Naive thymus-derived CD4-positive, alpha-beta T cell (primary cell): Measurements from ENCODE around the gene MGAT3. TPM values are rescaled to one million over a fixed set of nuclear protein-coding genes. Genes with fewer than 3 reads are reported as not detected.

Source experiments
- ATAC-seq: fragments of 150-1000 bp; cut with Tn5 transposase; 2 replicates; pipeline ENCODE4 v1.10.0; 2021; ENCODE audit warnings: mild to moderate bottlenecking, moderate library complexity
- CTCF ChIA-PET: fragments of 350-600 bp; sonication (Branson Sonifier 250); formaldehyde crosslinking; loops from one replicate; lab custom pipeline; 2021; ENCODE audit warnings: antibody characterized with exemption; lab: Charles Lee
- POLR2A ChIA-PET: fragments of 350-600 bp; sonication (Branson Sonifier 250); formaldehyde crosslinking; loops from one replicate; lab custom pipeline; 2021; ENCODE audit warnings: antibody characterized with exemption, inconsistent platforms; lab: Charles Lee
- DNase-seq, 9 donors: peaks; one replicate each; pipeline versions ENCODE4 v3.0.0 to v3.0.0-alpha.2; 2020 to 2022; ENCODE audit warnings: mixed read lengths in 1 of 9
- H3K27ac ChIP-seq: one replicate; pipeline ENCODE4 v1.7.0; 2013; ENCODE audit warnings: mild to moderate bottlenecking, low read depth, low read length, moderate library complexity
- H3K27me3 ChIP-seq, 2 donors: one replicate each; pipeline ENCODE4 v1.7.0; 2013; ENCODE audit warnings: low read length in 2 of 2, mild to moderate bottlenecking in 2 of 2, moderate library complexity in 2 of 2; ENCODE audit not compliant: control insufficient read depth in 2 of 2, insufficient read depth in 2 of 2
- H3K36me3 ChIP-seq, 3 experiments: 1 replicate in 2 of 3; 2 replicates in 1 of 3; pipeline ENCODE4 v1.7.0; 2013; ENCODE audit warnings: low read length in 3 of 3, mild to moderate bottlenecking in 3 of 3, moderate library complexity in 1 of 3; ENCODE audit not compliant: insufficient read depth in 3 of 3, control insufficient read depth in 2 of 3
- H3K4me1 ChIP-seq, 2 donors: one replicate each; pipeline ENCODE4 v1.7.0; 2013; ENCODE audit warnings: low read length in 2 of 2, mild to moderate bottlenecking in 2 of 2, moderate library complexity in 1 of 2; ENCODE audit not compliant: control insufficient read depth in 2 of 2, insufficient read depth in 2 of 2
- H3K4me3 ChIP-seq: 2 replicates; pipeline ENCODE4 v1.7.0; 2013; ENCODE audit warnings: mild to moderate bottlenecking, low read length
- H3K9me3 ChIP-seq, 3 experiments: 1 replicate in 2 of 3; 2 replicates in 1 of 3; pipeline ENCODE4 v1.7.0; 2013; ENCODE audit warnings: low read length in 3 of 3; ENCODE audit not compliant: control insufficient read depth in 2 of 3
- H3K27ac Mint-ChIP-seq, 9 donors: one replicate each; pipeline ENCODE4 v1.8.0; 2020 to 2022; ENCODE audit warnings: mixed read lengths in 9 of 9, mild to moderate bottlenecking in 8 of 9, moderate library complexity in 5 of 9, inconsistent platforms in 2 of 9
- H3K27me3 Mint-ChIP-seq, 5 donors: one replicate each; pipeline ENCODE4 v1.8.0; 2021 to 2022; ENCODE audit warnings: mixed read lengths in 5 of 5, mild to moderate bottlenecking in 1 of 5
- H3K36me3 Mint-ChIP-seq, 5 donors: one replicate each; pipeline ENCODE4 v1.8.0; 2020 to 2022; ENCODE audit warnings: mixed read lengths in 5 of 5, mild to moderate bottlenecking in 3 of 5, inconsistent platforms in 1 of 5
- H3K4me1 Mint-ChIP-seq, 7 donors: one replicate each; pipeline ENCODE4 v1.8.0; 2020 to 2022; ENCODE audit warnings: mixed read lengths in 7 of 7, mild to moderate bottlenecking in 3 of 7, inconsistent platforms in 1 of 7
- H3K4me3 Mint-ChIP-seq, 10 donors: one replicate each; pipeline ENCODE4 v1.8.0; 2020 to 2022; ENCODE audit warnings: mild to moderate bottlenecking in 10 of 10, mixed read lengths in 10 of 10, moderate library complexity in 6 of 10, inconsistent platforms in 2 of 10
- H3K9me3 Mint-ChIP-seq, 11 donors: one replicate each; pipeline ENCODE4 v1.8.0; 2020 to 2022; ENCODE audit warnings: mixed read lengths in 11 of 11, mild to moderate bottlenecking in 4 of 11, inconsistent platforms in 1 of 11, moderate library complexity in 1 of 11
- intact Hi-C, 2 donors: fragments of 100-400 bp; cut with micrococcal nuclease; formaldehyde crosslinking; loops; one replicate each; pipeline ENCODE4 v1.15.1; 2023
- polyA plus RNA-seq, 2 donors: library from polyadenylated mRNA; unstranded; fragments of 300-500 nt; fragmentation: Illumina TruSeq; gene quantifications; one replicate each; pipeline ENCODE4 v1.2.3, GENCODE V29; 2021
- total RNA-seq, 6 experiments: library from RNA in 5 of 6; stranded (reverse) in 5 of 6; gene quantifications; 1 replicate in 5 of 6; 2 replicates in 1 of 6; pipeline ENCODE4 v1.2.3 and lab custom pipeline; 2021 to 2026

MGAT3 gene
- total and polyA plus RNA-seq, 7 experiments from 2014 or later: 0.57 to 3.2 (median 1.0) TPM; not detected in 2

- H3K36me3 ChIP-seq: peaks cover 0 to 19% (median 8%) of the 10 kb centered on the region in 3 experiments
- ATAC-seq (no peak), DNase-seq (no peak)
- Mint-ChIP-seq H3K27ac (peak overlapping the region in 4 of 9 donors; percentile 22 to 51 (median 34)), H3K36me3 (peaks cover 0 to 21% (median 7%) of the 10 kb centered on the region in 5 donors), H3K4me1 (peaks cover 26 to 44% (median 37%) of the 10 kb centered on the region in 7 donors), H3K4me3 (peak overlapping the region in 4 of 10 donors; percentile 4 to 37 (median 21)), H3K27me3 (peaks cover 0 to 4% (median 0%) of the 10 kb centered on the region in 5 donors), H3K9me3 (peaks cover 0 to 3% (median 0%) of the 10 kb centered on the region in 11 donors)
- H3K27me3 ChIP-seq: no peaks in the 10 kb centered on the region
- H3K4me3 ChIP-seq: no peak overlapping the region
- ChIA-PET CTCF (interaction anchor here (0.7 to 6.7 kb wide), 19 partner anchors 11 to 814 kb away, joined by 3 to 73 read pairs (median 3); no protein-coding TSS in a partner anchor), POLR2A (interaction anchor here (0.6 to 7.1 kb wide), 12 partner anchors 12 to 814 kb away, joined by 3 to 105 read pairs (median 3); partner anchors contain the start of gene ATF4)
- no peaks in the 10 kb centered on the region for H3K9me3 ChIP-seq
- no peak overlapping the region for H3K27ac ChIP-seq
- H3K4me1 ChIP-seq: peaks cover 25 to 37% of the 10 kb centered on the region in 2 donors
- intact Hi-C loops: loop anchor here (1.0 to 5.0 kb wide), 7 partner anchors 89 to 1477 kb away; partner anchors contain the start of genes GRAP2 (in 2 of the 2), CBX7 (in 1 of the 2) and PICK1 (in 1 of the 2)
These were observed 77.3 kb downstream of the MGAT3 start for GRCh38 chr22:39534092-39534506.

DNA sequence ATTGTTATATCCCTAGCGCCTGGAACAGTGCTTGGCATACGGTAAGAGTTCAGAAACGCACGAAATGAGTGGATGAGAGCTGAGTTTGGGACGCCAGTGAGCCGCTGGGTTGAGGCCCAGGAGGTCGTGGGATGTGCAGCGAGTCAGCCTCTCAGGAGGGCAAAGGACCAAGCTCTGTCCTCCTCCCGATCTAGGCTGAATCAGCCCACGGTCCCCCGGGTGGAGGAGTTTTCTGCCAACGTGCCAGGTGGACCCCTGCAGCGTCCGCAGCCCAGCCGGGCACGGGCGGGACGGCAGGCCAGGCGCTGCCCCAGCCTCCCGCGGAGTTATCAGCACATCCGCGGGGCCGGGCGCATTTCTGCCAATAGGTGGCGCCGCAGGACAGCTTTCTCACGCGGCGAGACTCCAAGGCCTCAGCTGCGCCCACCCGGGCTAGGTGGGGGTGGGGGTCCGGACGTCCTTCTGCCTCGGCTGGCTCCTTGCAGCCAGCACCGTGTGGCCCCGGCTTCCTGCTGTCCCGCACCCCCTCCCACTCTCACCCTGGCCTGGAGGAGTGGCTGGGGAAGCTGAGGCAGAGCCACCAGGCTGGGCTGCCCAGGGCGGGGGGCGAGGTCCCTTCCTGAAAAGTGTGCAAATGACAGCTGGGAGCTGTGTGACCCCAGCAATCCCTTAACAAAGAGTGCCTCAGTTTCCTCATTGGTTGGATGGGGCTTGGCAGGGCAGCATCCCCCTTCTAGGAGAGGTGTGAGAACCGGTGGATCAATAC, 78.0 kb downstream of the MGAT3 start:
- ChIA-PET CTCF (interaction anchor here (0.7 to 6.7 kb wide), 20 partner anchors 10 to 813 kb away, joined by 3 to 73 read pairs (median 4); no protein-coding TSS in a partner anchor), POLR2A (interaction anchor here (0.6 to 7.1 kb wide), 11 partner anchors 13 to 658 kb away, joined by 3 to 105 read pairs (median 4); partner anchors contain the start of genes ATF4 and MIEF1)
- Mint-ChIP-seq H3K36me3 (peaks cover 0 to 17% (median 7%) of the 10 kb centered on the region in 5 donors), H3K27me3 (peaks cover 0 to 4% (median 0%) of the 10 kb centered on the region in 5 donors), H3K4me3 (peak overlapping the region in 3 of 10 donors; percentile 30 to 43 (median 37)), H3K9me3 (peaks cover 0 to 3% (median 0%) of the 10 kb centered on the region in 11 donors), H3K27ac (peak overlapping the region in 4 of 9 donors; percentile 22 to 88 (median 54)), H3K4me1 (peaks cover 20 to 37% (median 30%) of the 10 kb centered on the region in 7 donors)
- H3K27ac ChIP-seq: no peak overlapping the region
- intact Hi-C loops: loop anchor here (1.0 to 5.0 kb wide), 7 partner anchors 89 to 1477 kb away; partner anchors contain the start of genes GRAP2 (in 2 of the 2), CBX7 (in 1 of the 2) and PICK1 (in 1 of the 2)
- H3K36me3 ChIP-seq: peaks cover 0 to 14% (median 3%) of the 10 kb centered on the region in 3 experiments
- no peak for ATAC-seq
- DNase-seq: peak; percentile 52 to 84 (median 73)
- H3K9me3 ChIP-seq: no peaks in the 10 kb centered on the region
- H3K4me1 ChIP-seq: peaks cover 19 to 32% of the 10 kb centered on the region in 2 donors
- H3K27me3 ChIP-seq: no peaks in the 10 kb centered on the region
- H3K4me3 ChIP-seq: no peak overlapping the region

GRCh38 chr22:39535357-39535725, 78.5 kb downstream of the MGAT3 start:
- ChIA-PET POLR2A (interaction anchor here (1.0 to 2.9 kb wide), 5 partner anchors 34 to 657 kb away, joined by 3 to 17 read pairs (median 4); partner anchors contain the start of gene MIEF1), CTCF (interaction anchor here (0.9 to 6.7 kb wide), 13 partner anchors 10 to 813 kb away, joined by 3 to 73 read pairs (median 5); no protein-coding TSS in a partner anchor)
- Mint-ChIP-seq H3K27ac (no peak overlapping the region), H3K4me1 (peaks cover 15 to 31% (median 24%) of the 10 kb centered on the region in 7 donors), H3K9me3 (peaks cover 0 to 3% (median 0%) of the 10 kb centered on the region in 11 donors), H3K36me3 (peaks cover 0 to 12% (median 4%) of the 10 kb centered on the region in 5 donors), H3K4me3 (no peak overlapping the region), H3K27me3 (peaks cover 0 to 4% (median 0%) of the 10 kb centered on the region in 5 donors)
- Histone ChIP-seq H3K4me1 (peaks cover 16 to 26% of the 10 kb centered on the region in 2 donors), H3K9me3 (no peaks in the 10 kb centered on the region), H3K36me3 (peaks cover 0 to 9% (median 0%) of the 10 kb centered on the region in 3 experiments), H3K4me3 (no peak overlapping the region), H3K27ac (no peak overlapping the region), H3K27me3 (no peaks in the 10 kb centered on the region)
- DNase-seq: no peak
- ATAC-seq: no peak
- intact Hi-C loops: no loop called here

DNA sequence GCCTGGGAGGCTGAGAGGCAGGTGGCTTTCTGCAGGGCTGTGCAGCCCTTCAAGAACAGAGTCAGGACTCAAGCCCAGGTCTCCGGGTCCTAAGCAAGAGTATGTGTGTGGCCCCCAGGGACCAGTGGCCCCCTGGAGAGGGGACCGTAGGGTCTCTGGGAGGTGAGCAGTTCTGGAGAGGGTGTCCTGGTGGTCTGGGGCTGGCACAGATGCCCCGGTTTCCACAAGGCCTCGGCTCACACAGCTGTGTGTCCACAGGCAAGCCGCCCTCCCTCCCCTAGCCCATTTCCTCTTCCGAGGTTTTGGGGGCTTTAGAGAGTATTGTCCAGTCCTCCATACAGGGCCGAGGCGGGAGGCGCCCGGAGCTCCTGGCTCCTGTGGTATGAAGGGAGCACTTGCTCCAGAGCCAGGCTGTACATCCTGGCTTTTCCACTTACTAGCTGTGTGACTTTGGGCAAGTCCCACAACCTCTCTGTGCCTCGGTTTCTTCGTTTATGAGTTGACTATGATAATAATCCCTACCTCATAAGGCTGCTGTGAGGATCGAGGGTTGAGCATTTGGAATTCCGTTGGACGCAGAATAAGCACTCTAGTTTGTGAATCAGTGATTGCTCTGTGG, 79.1 kb downstream of the MGAT3 start:
- DNase-seq: no peak
- H3K36me3 Mint-ChIP-seq: peaks cover 0 to 8% (median 4%) of the 10 kb centered on the region in 5 donors
- Histone ChIP-seq H3K27me3 (no peaks in the 10 kb centered on the region), H3K4me1 (peaks cover 11 to 20% of the 10 kb centered on the region in 2 donors), H3K27ac (no peak overlapping the region), H3K4me3 (no peak overlapping the region), H3K36me3 (peaks cover 0 to 4% (median 0%) of the 10 kb centered on the region in 3 experiments), H3K9me3 (no peaks in the 10 kb centered on the region)
- H3K4me1 Mint-ChIP-seq: peaks cover 10 to 25% (median 18%) of the 10 kb centered on the region in 7 donors
- ChIA-PET POLR2A (interaction anchor here (1.5 to 2.9 kb wide), 2 partner anchors 489 to 508 kb away, joined by 4 to 17 read pairs; no protein-coding TSS in a partner anchor), CTCF (interaction anchor here (0.6 to 6.7 kb wide), 6 partner anchors 10 to 812 kb away, joined by 3 to 73 read pairs (median 7); no protein-coding TSS in a partner anchor)
- peaks cover 0 to 3% (median 0%) of the 10 kb centered on the region in 11 donors for H3K9me3 Mint-ChIP-seq
- peaks cover 0 to 4% (median 0%) of the 10 kb centered on the region in 5 donors for H3K27me3 Mint-ChIP-seq
- H3K27ac Mint-ChIP-seq: no peak overlapping the region
- H3K4me3 Mint-ChIP-seq: no peak overlapping the region
- intact Hi-C loops: no loop called here
- ATAC-seq: no peak

- no peak overlapping the region for H3K4me3 Mint-ChIP-seq
- no peak for DNase-seq
- Histone ChIP-seq H3K27ac (no peak overlapping the region), H3K9me3 (no peaks in the 10 kb centered on the region), H3K36me3 (peaks cover 0 to 4% (median 0%) of the 10 kb centered on the region in 3 experiments), H3K4me3 (no peak overlapping the region), H3K4me1 (peaks cover 3 to 12% of the 10 kb centered on the region in 2 donors), H3K27me3 (no peaks in the 10 kb centered on the region)
- H3K9me3 Mint-ChIP-seq: peaks cover 0 to 3% (median 0%) of the 10 kb centered on the region in 11 donors
- ChIA-PET POLR2A (interaction anchor here (1.0 to 1.5 kb wide), 2 partner anchors 17 to 488 kb away, joined by 3 to 4 read pairs; partner anchors contain the start of gene ATF4), CTCF (interaction anchor here (6.7 kb wide), 1 partner anchor 488 kb away, joined by 73 read pairs; no protein-coding TSS in a partner anchor)
- no peak for ATAC-seq
- peaks cover 0 to 2% (median 0%) of the 10 kb centered on the region in 5 donors for H3K36me3 Mint-ChIP-seq
- peaks cover 0 to 4% (median 0%) of the 10 kb centered on the region in 5 donors for H3K27me3 Mint-ChIP-seq
- peaks cover 5 to 18% (median 11%) of the 10 kb centered on the region in 7 donors for H3K4me1 Mint-ChIP-seq
- no peak overlapping the region for H3K27ac Mint-ChIP-seq
- intact Hi-C loops: no loop called here
These were observed 79.9 kb downstream of the MGAT3 start for GRCh38 chr22:39536711-39537110.
